Stimulated activated CD8-positive, alpha-beta memory T cell treated with anti-CD3 and anti-CD28 coated beads, Interleukin-7, amount 100 ng/mL, for 4 hours (primary cell): ENCODE measurements around the gene SAXO2.
"Not testable (repeated sequence)": the region's sequence is repeated elsewhere in the genome, so short reads cannot be mapped to it uniquely, and the experiment has no call there.

Source experiments
- DNase-seq, 2 donors: peaks; one replicate each; pipeline ENCODE4 v3.0.0-alpha.2; 2020; ENCODE audit warnings: low read depth in 2 of 2

SAXO2 gene

DNA sequence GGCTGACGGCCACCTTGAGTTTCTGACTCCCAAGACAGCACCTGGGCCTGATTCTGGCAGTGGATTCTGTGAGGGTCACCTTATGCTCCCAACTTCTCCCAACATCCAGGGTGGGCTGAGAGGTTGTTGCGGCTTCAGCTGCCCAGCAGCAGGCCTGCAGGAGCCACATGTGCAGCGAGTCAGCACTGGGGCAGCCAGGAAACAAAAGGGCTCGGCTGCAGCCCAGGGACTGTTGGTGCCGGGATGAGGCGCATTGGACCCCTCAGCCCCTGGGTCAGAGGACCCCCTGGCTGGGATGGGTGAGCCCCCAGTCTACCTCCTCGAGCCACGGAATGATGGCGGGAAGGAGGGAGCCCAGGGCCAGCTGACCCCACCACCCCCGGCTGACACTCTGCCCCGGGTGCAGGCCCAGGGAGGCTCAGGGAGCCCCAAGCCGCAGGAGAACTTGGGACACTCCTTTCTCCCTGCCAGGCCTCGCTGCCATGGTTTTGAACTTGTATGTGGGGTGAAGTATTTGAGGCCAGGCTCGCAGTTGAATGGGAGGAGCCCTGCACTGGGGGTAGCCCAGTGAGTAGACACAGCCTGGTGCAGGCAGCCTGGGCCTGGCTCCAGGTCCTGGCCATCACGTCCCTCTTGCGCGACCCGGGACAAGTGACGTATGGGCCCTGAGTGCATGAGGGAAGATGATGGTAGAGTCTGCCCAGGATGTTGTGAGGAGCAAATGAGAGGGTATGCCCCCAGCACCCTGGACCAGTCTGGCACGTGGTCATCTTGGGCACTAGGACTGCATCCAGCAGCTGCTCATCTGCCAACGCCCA is 51.5 kb downstream of the SAXO2 start:
- DNase-seq, result not testable (repeated sequence)

DNA sequence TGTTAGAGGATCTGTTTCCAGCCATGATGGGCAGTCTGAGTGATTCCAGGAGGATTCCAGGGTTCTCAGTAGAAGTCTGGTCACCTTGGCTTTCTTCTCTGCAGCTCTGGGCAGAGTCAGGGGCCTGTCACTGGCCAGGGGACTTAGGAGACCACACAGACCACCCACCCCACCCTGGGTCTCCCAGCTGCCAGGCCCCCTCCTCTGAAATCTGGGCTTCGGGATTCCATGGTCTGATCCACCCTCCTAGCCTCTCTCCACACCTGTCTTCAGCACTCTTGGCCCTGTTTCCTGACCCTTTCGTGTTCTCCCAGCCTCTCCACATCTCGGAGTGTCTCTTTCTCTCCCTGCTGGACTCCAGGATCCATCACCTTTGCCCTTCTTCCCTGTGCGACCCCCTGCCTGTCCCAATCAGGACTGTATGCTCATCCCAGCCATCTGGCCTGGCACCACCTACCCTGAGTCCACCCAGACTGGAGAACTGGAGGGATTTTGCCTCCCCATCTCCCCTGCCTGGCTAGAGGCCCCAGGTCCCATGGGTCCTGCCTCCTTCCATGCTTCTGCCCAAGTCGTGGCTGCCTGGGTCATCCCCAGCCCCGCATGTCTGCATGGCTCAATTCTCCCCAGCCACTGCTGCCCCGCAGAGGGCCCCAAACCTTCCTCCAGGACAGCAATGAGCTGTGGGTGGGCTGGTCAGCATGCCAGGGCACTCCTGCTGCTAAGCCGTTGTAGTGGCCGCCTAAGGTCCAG is 52.3 kb downstream of the SAXO2 start:
- no peak for DNase-seq

DNA sequence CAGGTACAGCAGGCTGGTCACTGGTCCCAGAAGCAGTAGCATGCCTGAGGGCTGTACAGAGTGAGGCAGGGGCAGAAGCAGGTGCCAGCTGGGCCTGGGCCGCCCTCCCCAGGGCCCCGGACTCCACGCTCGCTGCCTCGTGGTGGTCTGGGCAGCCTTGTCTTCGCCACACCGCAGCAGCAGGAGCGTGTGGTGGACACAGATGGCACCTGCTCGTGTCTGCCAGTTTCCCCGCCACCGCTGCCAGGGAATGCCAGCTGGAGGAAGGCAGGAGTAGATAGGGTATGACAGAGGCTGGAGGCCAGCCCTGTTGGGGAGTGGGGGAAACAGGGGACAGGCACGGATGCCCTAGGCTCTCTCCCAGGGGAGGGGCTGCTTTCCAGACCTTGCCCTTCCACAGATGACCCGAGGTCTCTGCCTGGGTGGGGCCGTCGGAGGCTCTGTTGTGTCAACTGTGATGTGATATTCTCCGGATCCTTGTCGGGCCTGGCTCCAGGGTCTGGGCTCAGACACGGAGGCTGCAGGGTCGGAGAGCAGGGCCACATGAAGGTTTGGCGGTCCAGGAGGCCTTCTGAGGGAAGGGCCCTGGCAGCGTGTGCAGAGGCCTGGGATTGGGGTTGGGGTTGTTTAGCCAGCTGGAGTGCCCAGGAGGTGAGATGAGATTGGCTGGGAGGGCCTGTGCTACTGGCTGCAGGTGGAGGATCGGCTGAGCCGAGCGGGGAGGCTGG is 53.1 kb downstream of the SAXO2 start:
- DNase-seq, result no peak

DNA sequence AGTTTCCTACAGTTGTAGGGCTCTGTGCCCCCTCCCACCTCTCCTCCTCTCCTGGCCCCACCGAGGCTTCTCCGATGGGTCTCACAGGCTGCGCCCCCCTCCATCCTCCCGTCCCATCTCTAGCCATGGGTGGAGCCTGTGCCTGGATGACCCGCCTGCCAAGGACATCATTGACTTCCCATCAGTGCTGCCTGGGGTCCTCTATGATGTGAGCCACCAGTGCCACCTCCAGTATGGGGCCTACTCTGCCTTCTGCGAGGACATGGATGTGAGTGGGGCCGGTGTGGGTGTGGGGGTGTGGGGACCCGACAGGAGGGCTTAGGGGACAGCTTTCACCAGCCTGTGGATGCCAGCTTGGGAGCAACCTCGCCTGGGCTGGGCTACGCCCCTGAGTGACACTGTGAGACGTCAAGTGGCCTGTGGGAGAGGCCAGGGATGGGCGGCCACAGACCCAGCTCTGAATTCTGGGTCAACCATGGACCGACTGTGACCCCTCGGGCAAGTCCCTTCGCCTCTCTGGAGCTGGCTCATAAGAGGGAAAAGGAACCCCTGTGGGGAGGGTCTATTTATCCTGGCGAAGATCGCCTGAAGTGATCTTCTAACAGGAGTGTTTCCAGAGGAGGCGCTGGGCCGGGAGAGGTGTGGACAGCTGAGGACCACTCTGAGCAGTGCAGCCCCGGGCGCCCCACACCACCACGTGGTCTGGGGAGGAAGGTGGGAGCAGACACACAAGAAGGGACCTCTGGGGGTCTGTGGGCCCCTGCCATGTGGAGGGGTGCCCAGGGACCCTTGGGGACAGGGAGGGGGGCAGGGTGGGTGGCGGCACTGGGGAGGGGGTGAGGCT is 53.9 kb downstream of the SAXO2 start:
- DNase-seq, result not testable (repeated sequence)

DNA sequence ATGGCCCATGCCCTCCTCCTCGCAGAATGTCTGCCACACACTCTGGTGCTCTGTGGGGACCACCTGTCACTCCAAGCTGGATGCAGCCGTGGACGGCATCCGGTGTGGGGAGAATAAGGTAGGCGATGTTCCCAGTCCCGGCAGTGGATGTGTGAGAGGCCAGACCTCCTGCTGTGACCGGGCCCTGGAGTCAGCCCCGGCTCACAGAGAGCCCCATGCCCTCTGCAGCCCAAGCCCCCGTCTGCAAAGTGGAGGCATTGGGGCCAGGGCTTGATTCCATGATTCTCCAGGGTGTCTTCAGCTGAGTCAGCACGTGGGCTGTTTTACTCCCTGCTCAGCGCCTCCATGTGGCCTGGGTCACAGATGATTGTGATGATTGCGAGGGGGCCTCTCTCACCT is 54.5 kb downstream of the SAXO2 start:
- no peak for DNase-seq

DNA sequence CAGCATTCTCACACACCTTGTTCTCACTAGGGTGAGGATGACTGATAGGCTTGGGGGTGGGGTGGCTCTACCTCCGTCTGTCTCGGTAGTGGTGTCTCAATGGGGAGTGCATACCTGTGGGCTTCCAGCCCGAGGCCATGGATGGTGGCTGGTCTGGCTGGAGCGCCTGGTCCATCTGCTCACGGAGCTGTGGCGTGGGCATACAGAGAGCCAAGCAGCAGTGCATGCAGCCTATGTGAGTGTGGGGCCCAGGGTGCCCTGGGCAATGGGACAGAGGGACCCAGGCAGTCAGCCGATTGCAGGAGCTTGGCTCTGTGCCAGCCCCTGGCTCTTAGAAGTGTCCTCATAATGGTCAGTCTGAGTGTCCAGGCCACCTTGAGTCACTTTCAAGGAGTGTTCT is 54.9 kb downstream of the SAXO2 start:
- not testable (repeated sequence) for DNase-seq

DNA sequence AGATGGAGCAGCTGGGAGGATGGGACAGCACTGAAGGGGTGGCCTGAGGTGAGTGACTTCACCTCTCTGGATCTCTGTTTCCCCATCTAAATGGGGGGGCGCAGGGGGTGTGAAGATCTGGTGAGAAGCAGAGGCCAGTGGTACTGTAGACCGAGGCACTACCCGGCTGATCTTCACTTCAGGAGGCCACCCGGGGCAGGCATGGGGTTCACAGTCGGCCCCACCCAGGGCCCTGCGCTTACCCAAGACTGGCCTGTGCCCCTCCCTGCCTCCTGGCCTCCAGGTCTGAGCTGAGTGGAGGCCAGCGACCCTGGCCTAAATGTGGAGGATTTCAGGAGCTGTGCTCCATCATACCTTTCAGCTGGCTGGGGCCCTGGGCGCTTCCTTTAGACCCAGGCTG is 55.7 kb downstream of the SAXO2 start:
- not testable (repeated sequence) for DNase-seq

DNA sequence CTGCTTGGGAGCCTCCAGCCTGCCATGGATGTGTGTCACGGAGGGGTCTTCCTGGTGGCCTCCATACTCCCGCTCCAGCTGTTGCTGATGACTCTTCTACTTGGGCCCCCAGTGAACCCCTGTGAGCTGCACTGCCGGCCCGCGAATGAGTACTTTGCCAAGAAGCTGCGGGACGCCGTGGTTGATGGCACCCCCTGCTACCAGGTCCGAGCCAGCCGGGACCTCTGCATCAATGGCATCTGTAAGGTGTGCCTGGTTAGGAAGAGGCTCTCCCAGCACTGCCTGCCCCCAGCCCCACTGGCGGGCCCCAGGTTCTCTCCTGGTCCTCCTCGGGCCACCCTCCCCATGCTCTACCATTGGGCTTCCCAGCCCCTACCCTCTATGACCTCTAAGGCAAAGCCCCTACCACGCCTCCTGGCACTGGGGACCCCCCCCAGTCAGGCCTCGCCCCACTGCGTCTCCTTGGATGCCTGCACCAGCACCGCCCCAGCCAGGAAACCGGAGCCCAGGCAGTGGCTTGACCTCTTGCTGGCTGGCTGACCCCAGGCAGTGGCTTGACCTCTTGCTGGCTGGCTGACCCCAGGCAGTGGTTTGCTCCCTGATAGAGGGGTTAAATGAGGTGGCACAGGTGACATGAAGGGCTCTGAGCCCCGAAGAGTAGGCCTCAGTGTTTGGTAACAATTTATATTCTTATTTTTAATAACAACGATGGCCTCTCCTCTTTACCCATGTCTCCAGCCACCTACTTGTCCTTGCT is 57.1 kb downstream of the SAXO2 start:
- not testable (repeated sequence) for DNase-seq

DNA sequence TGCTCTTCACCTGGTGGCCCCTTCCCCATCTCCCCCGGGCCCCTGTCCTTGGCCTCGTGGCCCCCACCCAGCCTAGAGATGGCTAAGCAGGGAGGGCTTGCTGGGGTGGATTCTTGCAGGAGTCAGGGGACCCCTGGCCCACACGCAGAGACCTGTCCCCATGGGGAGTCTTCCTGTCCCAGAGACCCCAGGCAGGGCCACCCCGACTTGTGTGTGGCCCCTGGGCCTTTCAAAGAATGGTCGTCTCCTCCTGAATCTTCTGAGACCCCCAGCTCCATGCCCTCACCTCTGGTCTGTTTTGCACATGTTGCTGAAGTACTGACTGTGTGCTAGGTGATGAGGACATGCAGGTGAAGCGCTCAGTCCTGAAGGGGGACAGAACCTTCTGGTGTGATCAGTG is 58.2 kb downstream of the SAXO2 start:
- not testable (repeated sequence) for DNase-seq

DNA sequence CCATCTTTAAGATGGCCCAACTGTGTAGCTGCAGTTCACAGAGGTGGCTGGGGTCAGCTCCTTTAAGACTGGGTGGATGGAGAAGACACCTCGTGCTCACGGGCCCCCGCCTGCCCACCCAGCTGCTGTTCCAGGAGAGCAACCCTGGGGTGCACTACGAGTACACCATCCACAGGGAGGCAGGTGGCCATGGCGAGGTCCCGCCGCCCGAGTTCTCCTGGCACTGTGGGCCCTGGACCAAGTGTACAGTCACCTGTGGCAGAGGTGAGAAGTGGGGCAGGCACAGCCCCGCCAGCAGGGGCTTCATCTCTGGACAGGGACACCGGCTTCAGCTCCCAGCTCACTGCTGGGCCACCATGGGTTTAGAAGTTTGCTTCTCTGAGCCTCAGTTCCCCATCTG is 59.9 kb downstream of the SAXO2 start:
- DNase-seq, result not testable (repeated sequence)

DNA sequence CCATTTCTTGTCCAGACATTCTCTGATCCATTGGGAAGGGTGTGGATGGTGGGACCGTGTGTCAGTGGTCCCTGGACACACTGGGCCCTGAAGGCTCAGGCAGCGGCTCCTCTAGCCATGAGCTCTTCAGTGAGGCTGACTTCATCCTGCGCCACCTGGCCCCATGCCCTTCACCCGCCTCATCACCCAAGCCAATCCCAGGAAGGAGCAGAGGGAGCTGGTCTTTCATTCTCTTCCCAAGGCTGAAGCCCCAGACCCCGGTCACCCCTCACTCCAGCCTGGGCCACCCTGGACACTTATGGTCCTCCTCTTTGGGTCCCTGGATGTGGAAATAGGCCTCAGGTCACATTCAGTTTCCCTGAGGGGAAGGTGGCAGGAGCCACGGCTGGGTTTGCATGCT is 62.2 kb downstream of the SAXO2 start:
- DNase-seq, result not testable (repeated sequence)

DNA sequence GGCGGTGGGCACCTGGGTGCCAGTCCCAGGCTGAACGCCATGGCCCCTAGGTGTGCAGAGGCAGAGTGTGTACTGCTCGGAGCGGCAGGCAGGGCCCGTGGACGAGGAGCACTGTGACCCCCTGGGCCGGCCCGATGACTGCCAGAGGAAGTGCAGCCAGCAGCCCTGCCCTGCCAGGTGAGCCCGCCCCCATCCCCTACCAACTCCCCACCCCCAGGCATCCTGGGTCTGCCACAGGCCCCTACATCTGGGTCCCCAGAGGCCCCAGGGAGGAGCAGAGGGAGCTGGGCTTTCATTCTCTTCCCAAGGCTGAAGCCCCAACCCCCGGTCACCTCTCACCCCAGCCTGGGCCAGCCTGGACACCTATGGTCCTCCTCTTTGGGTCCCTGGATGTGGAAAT is 63.0 kb downstream of the SAXO2 start:
- DNase-seq, result not testable (repeated sequence)

DNA sequence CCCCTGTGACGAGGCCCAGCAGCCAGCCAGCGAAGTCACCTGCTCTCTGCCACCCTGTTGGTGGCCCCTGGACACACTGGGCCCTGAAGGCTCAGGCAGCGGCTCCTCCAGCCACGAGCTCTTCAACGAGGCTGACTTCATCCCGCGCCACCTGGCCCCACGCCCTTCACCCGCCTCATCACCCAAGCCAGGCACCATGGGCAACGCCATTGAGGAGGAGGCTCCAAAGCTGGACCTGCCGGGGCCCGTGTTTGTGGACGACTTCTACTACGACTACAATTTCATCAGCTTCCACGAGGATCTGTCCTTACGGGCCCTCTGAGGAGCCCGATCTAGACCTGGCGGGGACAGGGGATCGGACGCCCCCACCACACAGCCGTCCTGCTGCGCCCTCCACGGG is 64.3 kb downstream of the SAXO2 start:
- not testable (repeated sequence) for DNase-seq

DNA sequence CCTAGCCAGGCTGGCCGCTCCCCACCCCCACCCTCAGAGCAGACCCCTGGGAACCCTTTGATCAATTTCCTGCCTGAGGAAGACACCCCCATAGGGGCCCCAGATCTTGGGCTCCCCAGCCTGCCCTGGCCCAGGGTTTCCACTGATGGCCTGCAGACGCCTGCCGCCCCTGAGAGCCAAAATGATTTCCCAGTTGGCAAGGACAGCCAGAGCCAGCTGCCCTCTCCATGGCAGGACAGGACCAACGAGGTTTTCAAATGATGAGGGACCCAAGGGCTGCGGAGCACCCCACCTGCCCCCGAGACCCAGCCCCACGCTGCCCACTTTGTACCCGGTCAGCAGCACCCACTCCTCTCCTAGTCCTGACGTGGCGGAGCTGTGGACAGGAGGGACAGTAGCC is 64.8 kb downstream of the SAXO2 start:
- not testable (repeated sequence) for DNase-seq

DNA sequence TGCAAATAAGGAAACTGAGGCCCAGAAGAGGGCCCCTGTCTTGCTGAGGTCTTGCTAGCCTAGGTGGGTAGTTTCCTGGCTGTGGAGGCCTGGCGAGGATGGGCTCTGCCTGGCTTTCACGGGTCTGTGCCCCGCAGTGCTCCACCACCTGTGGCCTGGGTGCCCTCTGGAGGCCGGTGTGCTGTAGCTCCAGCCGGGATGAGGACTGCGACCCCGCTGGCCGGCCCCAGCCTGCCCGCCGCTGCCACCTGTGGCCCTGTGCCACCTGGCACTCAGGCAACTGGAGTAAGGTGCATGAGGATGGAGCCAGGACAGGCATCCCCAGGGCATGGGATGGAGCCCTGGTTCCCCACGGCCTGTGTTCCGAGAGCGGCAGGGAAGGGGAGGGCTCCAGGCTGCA is 66.4 kb downstream of the SAXO2 start:
- not testable (repeated sequence) for DNase-seq

DNA sequence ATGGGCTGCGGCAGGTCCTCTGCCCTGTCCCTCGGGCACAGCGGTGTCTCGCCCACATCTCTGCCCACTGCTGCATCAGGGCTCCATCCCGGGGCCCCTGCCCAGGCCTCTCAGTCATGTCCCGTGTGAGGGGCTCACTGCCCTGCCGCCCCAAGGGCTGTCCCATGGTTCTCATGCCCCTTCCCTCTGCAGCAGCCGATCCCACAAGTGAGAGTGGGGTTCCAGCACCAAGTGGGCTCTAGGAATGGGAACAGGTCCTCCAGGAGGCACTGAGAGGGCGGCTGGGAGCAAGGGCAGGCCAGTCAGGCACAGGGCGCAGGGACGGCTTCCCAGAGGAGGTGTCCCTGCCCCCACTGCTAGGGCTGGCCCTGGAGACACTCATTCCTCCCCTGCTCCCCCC is 68.3 kb downstream of the SAXO2 start:
- DNase-seq, result not testable (repeated sequence)

DNA sequence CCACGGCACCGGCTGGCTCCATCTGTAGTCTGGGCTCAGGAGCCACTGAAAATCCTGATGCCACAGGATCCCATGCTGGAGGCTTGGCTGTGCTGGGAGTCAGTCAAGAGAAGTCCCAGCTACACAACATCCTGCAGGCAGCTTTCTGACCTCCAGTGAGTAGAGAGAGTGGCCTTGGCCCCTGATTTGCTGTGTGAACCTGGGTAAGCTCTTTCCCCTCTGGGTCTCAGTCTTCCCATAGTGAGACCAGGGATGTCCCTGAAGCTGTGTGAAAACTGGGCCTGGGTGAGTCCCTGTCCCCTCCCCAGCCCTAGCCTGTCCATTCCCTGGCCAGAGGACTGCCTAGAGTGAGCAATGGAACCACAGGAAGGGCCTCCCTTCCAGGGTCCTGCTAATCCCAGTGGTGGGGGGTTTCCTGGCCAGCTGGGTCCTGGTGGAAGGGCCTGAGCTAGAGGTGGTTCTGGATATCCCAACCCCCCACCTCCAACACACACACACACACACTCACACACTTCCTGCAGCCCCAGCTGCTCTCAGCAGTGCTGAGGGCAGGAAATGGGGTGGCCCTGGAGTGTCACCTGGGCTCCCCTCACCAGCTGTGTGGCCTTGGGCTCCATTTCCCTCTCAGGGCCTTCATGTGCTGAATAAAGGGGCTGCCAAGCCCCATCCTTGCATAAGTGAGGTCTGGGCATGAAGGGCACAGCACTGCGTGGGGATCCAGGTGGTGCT is 69.1 kb downstream of the SAXO2 start:
- DNase-seq, result not testable (repeated sequence)

DNA sequence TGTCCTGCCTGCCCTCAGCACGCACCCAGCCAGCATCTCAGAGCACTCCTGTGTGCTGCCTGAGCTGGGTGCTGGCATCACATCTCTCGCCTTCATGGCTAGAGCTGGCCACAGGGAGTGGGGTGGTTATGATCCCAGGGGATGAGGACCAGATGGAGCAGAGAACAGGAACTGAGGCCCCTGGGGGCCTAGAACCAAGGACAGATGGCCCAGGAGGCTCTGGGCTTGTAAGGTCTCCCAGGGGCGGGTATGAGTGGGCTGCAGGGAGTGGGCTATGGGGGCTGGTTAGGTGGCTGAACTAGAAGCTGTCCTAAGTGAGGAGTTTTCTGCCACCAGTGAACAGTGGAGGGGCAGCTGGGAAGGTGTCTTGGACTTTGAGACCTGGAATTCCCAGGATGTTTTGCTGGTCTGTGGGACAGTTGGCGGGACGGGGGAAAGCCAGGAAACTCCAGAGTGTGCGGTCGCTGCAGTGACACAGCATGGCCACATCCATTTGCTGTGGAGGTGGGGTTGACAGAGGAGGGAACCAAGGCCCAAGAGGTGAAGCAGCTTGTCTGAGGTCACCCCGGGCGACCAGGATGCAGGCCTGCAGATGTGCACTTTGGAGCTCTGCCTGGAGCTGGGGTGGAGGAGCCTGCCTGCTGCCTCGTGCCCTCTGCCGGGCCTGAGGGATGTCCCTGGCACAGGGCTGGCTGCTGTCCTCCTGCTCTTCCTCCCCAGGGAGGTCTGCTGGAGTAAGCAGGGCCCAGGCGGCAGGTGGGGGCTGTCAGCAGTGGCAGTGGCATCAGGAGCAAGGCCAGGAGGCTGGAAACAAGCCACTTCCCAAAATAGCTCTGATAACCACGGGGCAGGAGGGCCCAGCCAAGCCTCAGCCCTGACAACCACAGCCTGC is 70.3 kb downstream of the SAXO2 start:
- DNase-seq, result not testable (repeated sequence)
